Tongue (tissue), 2 donors: ENCODE data around the gene SLC35F3. TPM values are rescaled to one million over a fixed set of nuclear protein-coding genes. Genes with fewer than 3 reads are reported as not detected.
"Not testable (repeated sequence)": the region's sequence is repeated elsewhere in the genome, so short reads cannot be mapped to it uniquely, and the experiment has no call there.

Experiments used
- DNase-seq: peaks from one replicate; pipeline ENCODE4 v3.0.0-alpha.2; 2015
- total RNA-seq: library from RNA; depleted of rRNA; stranded (reverse); fragments of >200 nt; gene quantifications from one replicate; pipeline ENCODE4 v1.2.3, GENCODE V29; 2014

SLC35F3 gene
- total RNA-seq, 1 donor from 2014 or later: 0.72 TPM

- DNase-seq: no peak
Measured at GRCh38 chr1:234292548-234292947, 388.1 kb downstream of the SLC35F3 start.

GRCh38 chr1:234294109-234294817 is 389.8 kb downstream of the SLC35F3 start:
- DNase-seq: no peak

- DNase-seq: no peak
Measured at GRCh38 chr1:234295068-234295467, 390.6 kb downstream of the SLC35F3 start.

- no peak for DNase-seq
Measured at GRCh38 chr1:234295626-234296025, 391.1 kb downstream of the SLC35F3 start.

GRCh38 chr1:234296496-234296895 is 392.0 kb downstream of the SLC35F3 start:
- no peak for DNase-seq

GRCh38 chr1:234297668-234298067 is 393.2 kb downstream of the SLC35F3 start:
- DNase-seq: no peak

- DNase-seq: no peak
Measured at GRCh38 chr1:234300096-234300495, 395.6 kb downstream of the SLC35F3 start.

- DNase-seq: not testable (repeated sequence)
Measured at GRCh38 chr1:234301663-234302062, 397.2 kb downstream of the SLC35F3 start.

- DNase-seq: no peak
Measured at GRCh38 chr1:234302354-234302962, 398.0 kb downstream of the SLC35F3 start.

GRCh38 chr1:234303231-234303630 is 398.8 kb downstream of the SLC35F3 start:
- no peak for DNase-seq

- no peak for DNase-seq
Measured at GRCh38 chr1:234307726-234308125, 403.2 kb downstream of the SLC35F3 start.

- no peak for DNase-seq
Measured at GRCh38 chr1:234309243-234309597, 404.7 kb downstream of the SLC35F3 start.

- peak; percentile 76 for DNase-seq
Measured at GRCh38 chr1:234309598-234310459, 405.4 kb downstream of the SLC35F3 start.

- DNase-seq: no peak
Measured at GRCh38 chr1:234310460-234310817, 406.0 kb downstream of the SLC35F3 start.

- DNase-seq: no peak
Measured at GRCh38 chr1:234311414-234311813, 406.9 kb downstream of the SLC35F3 start.

- DNase-seq: no peak
Measured at GRCh38 chr1:234313171-234313570, 408.7 kb downstream of the SLC35F3 start.

GRCh38 chr1:234315091-234315541 is 410.6 kb downstream of the SLC35F3 start:
- no peak for DNase-seq

- no peak for DNase-seq
Measured at GRCh38 chr1:234315588-234315987, 411.1 kb downstream of the SLC35F3 start.

- DNase-seq: no peak
Measured at GRCh38 chr1:234316486-234316885, 412.0 kb downstream of the SLC35F3 start.

- peak; percentile 16 for DNase-seq
Measured at GRCh38 chr1:234316937-234317336, 412.5 kb downstream of the SLC35F3 start.

- DNase-seq: no peak
Measured at GRCh38 chr1:234320069-234320468, 415.6 kb downstream of the SLC35F3 start.

- DNase-seq: no peak
Measured at GRCh38 chr1:234320549-234320948, 416.1 kb downstream of the SLC35F3 start.

GRCh38 chr1:234321231-234321630 is 416.8 kb downstream of the SLC35F3 start:
- DNase-seq: no peak
